Measurements from ENCODE around the gene SRRM2.

The SRRM2 gene

GRCh38 chr16:2792940-2793339 lies 40.5 kb downstream of the SRRM2 start:
- Histone ChIP-seq H3K9ac (ENCODE audit: low read depth, low read length, poor library complexity, severe bottlenecking) (no peak overlapping the region), H4K20me1 (ENCODE audit: insufficient read depth, low read length, poor library complexity, severe bottlenecking) (no peaks in the 10 kb centered on the region), H3K9me2 (replicated peaks; ENCODE audit: low read depth, low read length) (no peaks in the 10 kb centered on the region), H3K79me2 (ENCODE audit: insufficient read depth, low read length) (no peaks in the 10 kb centered on the region), H3K4me3 (ENCODE audit: low read length, poor library complexity, severe bottlenecking) (no peak overlapping the region), H3K9me3 (ENCODE audit: insufficient read depth, low read depth, low read length) (no peaks in the 10 kb centered on the region), H3K36me3 (ENCODE audit: insufficient read depth, low read length) (no peaks in the 10 kb centered on the region), H3K4me1 (ENCODE audit: insufficient read depth, low read length, poor library complexity, severe bottlenecking) (no peaks in the 10 kb centered on the region), H2AFZ (ENCODE audit: low read length) (no peak overlapping the region), H3K4me2 (ENCODE audit: low read depth, low read length, poor library complexity, severe bottlenecking) (no peak overlapping the region), H3F3A (ENCODE audit: low read depth) (no peaks in the 10 kb centered on the region), H3K27me3 (ENCODE audit: insufficient read depth, low read length, poor library complexity, severe bottlenecking) (no peaks in the 10 kb centered on the region)
- TF ChIP-seq EZH2phosphoT487 (IDR thresholded peaks at IDR 0.05; ENCODE audit: borderline replicate concordance), result no peak
- TF ChIP-seq CTCF (conservative IDR thresholded peaks at IDR 0.05; ENCODE audit: low read length), result no peak

- no peak for TF ChIP-seq EZH2phosphoT487 (IDR thresholded peaks at IDR 0.05; ENCODE audit: borderline replicate concordance)
- TF ChIP-seq CTCF (conservative IDR thresholded peaks at IDR 0.05; ENCODE audit: low read length), result no peak
- H2AFZ ChIP-seq (ENCODE audit: low read length), result no peak overlapping the region
- H3K4me1 ChIP-seq (ENCODE audit: insufficient read depth, low read length, poor library complexity, severe bottlenecking), result no peaks in the 10 kb centered on the region
- H3K79me2 ChIP-seq (ENCODE audit: insufficient read depth, low read length), result no peaks in the 10 kb centered on the region
- no peaks in the 10 kb centered on the region for H3K9me3 ChIP-seq (ENCODE audit: insufficient read depth, low read depth, low read length)
- no peak overlapping the region for H3K4me3 ChIP-seq (ENCODE audit: low read length, poor library complexity, severe bottlenecking)
- H3K36me3 ChIP-seq (ENCODE audit: insufficient read depth, low read length), result no peaks in the 10 kb centered on the region
- H4K20me1 ChIP-seq (ENCODE audit: insufficient read depth, low read length, poor library complexity, severe bottlenecking), result no peaks in the 10 kb centered on the region
- H3K9ac ChIP-seq (ENCODE audit: low read depth, low read length, poor library complexity, severe bottlenecking), result no peak overlapping the region
- H3K27me3 ChIP-seq (ENCODE audit: insufficient read depth, low read length, poor library complexity, severe bottlenecking), result no peaks in the 10 kb centered on the region
- H3K9me2 ChIP-seq (replicated peaks; ENCODE audit: low read depth, low read length), result no peaks in the 10 kb centered on the region
- no peaks in the 10 kb centered on the region for H3F3A ChIP-seq (ENCODE audit: low read depth)
- no peak overlapping the region for H3K4me2 ChIP-seq (ENCODE audit: low read depth, low read length, poor library complexity, severe bottlenecking)
These were observed 43.1 kb downstream of the SRRM2 start for GRCh38 chr16:2795395-2796143.

GRCh38 chr16:2798723-2799204 lies 46.3 kb downstream of the SRRM2 start:
- H3K27me3 ChIP-seq (ENCODE audit: insufficient read depth, low read length, poor library complexity, severe bottlenecking), result no peaks in the 10 kb centered on the region
- no peaks in the 10 kb centered on the region for H3K9me2 ChIP-seq (replicated peaks; ENCODE audit: low read depth, low read length)
- TF ChIP-seq CTCF (conservative IDR thresholded peaks at IDR 0.05; ENCODE audit: low read length) (no peak), EZH2phosphoT487 (IDR thresholded peaks at IDR 0.05; ENCODE audit: borderline replicate concordance) (no peak)
- no peak overlapping the region for H3K4me3 ChIP-seq (ENCODE audit: low read length, poor library complexity, severe bottlenecking)
- H4K20me1 ChIP-seq (ENCODE audit: insufficient read depth, low read length, poor library complexity, severe bottlenecking), result no peaks in the 10 kb centered on the region
- H3K36me3 ChIP-seq (ENCODE audit: insufficient read depth, low read length), result no peaks in the 10 kb centered on the region
- no peaks in the 10 kb centered on the region for H3F3A ChIP-seq (ENCODE audit: low read depth)
- H3K79me2 ChIP-seq (ENCODE audit: insufficient read depth, low read length), result no peaks in the 10 kb centered on the region
- H3K9me3 ChIP-seq (ENCODE audit: insufficient read depth, low read depth, low read length), result no peaks in the 10 kb centered on the region
- H3K9ac ChIP-seq (ENCODE audit: low read depth, low read length, poor library complexity, severe bottlenecking), result no peak overlapping the region
- H3K4me1 ChIP-seq (ENCODE audit: insufficient read depth, low read length, poor library complexity, severe bottlenecking), result no peaks in the 10 kb centered on the region
- H3K4me2 ChIP-seq (ENCODE audit: low read depth, low read length, poor library complexity, severe bottlenecking), result no peak overlapping the region
- no peak overlapping the region for H2AFZ ChIP-seq (ENCODE audit: low read length)
